ENCODE measurements around the gene P4HA3.

- TF ChIP-seq CTCF (IDR thresholded peaks at IDR 0.05), result no peak
- no peak for TF ChIP-seq POLR2A (IDR thresholded peaks at IDR 0.05)
Measured at GRCh38 chr11:74282421-74282820, 29.0 kb downstream of the P4HA3 start.
